Type B pancreatic cell (in vitro differentiated cells): Measurements from ENCODE around the gene DUOX2. TPM values are rescaled to one million over a fixed set of nuclear protein-coding genes. Genes with fewer than 3 reads are reported as not detected.

Experiments
- DNase-seq: peaks from one replicate; pipeline ENCODE4 v3.0.0; 2021; ENCODE audit warnings: mixed read lengths; ENCODE audit not compliant: unreplicated experiment; ENCODE audit errors: extremely low spot score
- H3K27ac Mint-ChIP-seq: 2 replicates; pipeline ENCODE4 v1.8.0; 2021; ENCODE audit warnings: mild to moderate bottlenecking, mixed read lengths
- H3K27me3 Mint-ChIP-seq: 2 replicates; pipeline ENCODE4 v1.8.0; 2021; ENCODE audit warnings: mixed read lengths
- H3K36me3 Mint-ChIP-seq: 2 replicates; pipeline ENCODE4 v1.8.0; 2021; ENCODE audit warnings: mixed read lengths
- H3K4me1 Mint-ChIP-seq: one replicate; pipeline ENCODE4 v1.8.0; 2021; ENCODE audit warnings: mixed read lengths; ENCODE audit not compliant: unreplicated experiment
- H3K4me3 Mint-ChIP-seq: 2 replicates; pipeline ENCODE4 v1.8.0; 2021; ENCODE audit warnings: mild to moderate bottlenecking, mixed read lengths
- H3K9me3 Mint-ChIP-seq: 2 replicates; pipeline ENCODE4 v1.8.0; 2021; ENCODE audit warnings: mixed read lengths
- total RNA-seq: library from RNA; stranded (reverse); gene quantifications from 2 replicates; pipeline ENCODE4 v1.2.1, GENCODE V29; 2021; ENCODE audit warnings: low replicate concordance
- TF ChIP-seq, protein P1 (sequence below): fragments of 200-600 bp; sonication (generic); conservative IDR thresholded peaks from 2 replicates; pipeline ENCODE4 v1.5.0; 2021; ENCODE audit warnings: antibody characterized with exemption, mild to moderate bottlenecking

Gene DUOX2
- total RNA-seq, 1 donor from 2014 or later, result 3.1 TPM

DNA sequence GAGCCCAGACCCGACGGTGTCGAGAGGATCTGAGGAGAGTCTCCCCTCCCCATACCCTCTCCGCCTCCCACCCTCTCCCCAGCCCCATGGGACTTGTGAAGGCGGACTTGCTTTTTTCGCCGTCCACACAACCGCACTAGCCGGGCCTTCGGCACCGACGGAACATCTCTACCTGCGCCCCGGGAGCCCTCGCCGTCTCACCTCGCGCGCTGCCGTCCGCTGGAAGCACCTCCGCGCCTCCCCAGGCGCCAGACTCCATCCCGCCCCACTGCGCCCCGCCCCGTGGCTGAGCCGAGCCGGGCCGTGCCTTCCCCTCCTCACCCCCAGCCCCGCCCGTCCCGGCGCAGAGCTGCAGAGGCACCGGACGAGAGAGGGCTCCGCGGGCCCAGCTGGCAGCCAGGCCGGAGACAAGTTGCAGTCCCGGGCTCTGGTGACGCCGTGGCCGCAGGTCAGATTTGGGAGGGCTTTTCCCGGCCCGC lies 15.7 kb upstream of the DUOX2 start, which contains the start of the genes DUOX1 and DUOXA1:
Gene DUOX1, plus strand, starts transcription at position 344 of the 479 bp plus-strand sequence. CDS start 1,973 bp downstream, outside the sequence.
Gene DUOXA1, minus strand, starts transcription at position 229 of the 479 bp plus-strand sequence. CDS start 6,865 bp downstream, outside the sequence.
- no peak for DNase-seq
- H3K27me3 Mint-ChIP-seq, result peaks cover 89% of the 10 kb centered on the region
- no peak within 1 kb of the TSS for H3K27ac Mint-ChIP-seq
- TF ChIP-seq, protein P1, sequence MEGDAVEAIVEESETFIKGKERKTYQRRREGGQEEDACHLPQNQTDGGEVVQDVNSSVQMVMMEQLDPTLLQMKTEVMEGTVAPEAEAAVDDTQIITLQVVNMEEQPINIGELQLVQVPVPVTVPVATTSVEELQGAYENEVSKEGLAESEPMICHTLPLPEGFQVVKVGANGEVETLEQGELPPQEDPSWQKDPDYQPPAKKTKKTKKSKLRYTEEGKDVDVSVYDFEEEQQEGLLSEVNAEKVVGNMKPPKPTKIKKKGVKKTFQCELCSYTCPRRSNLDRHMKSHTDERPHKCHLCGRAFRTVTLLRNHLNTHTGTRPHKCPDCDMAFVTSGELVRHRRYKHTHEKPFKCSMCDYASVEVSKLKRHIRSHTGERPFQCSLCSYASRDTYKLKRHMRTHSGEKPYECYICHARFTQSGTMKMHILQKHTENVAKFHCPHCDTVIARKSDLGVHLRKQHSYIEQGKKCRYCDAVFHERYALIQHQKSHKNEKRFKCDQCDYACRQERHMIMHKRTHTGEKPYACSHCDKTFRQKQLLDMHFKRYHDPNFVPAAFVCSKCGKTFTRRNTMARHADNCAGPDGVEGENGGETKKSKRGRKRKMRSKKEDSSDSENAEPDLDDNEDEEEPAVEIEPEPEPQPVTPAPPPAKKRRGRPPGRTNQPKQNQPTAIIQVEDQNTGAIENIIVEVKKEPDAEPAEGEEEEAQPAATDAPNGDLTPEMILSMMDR, result no peak
- peaks cover 12% of the 10 kb centered on the region for H3K4me1 Mint-ChIP-seq
- H3K36me3 Mint-ChIP-seq, result no peaks in the 10 kb centered on the region
- H3K4me3 Mint-ChIP-seq, result peak within 1 kb of the TSS; percentile 66
- no peaks in the 10 kb centered on the region for H3K9me3 Mint-ChIP-seq

DNA sequence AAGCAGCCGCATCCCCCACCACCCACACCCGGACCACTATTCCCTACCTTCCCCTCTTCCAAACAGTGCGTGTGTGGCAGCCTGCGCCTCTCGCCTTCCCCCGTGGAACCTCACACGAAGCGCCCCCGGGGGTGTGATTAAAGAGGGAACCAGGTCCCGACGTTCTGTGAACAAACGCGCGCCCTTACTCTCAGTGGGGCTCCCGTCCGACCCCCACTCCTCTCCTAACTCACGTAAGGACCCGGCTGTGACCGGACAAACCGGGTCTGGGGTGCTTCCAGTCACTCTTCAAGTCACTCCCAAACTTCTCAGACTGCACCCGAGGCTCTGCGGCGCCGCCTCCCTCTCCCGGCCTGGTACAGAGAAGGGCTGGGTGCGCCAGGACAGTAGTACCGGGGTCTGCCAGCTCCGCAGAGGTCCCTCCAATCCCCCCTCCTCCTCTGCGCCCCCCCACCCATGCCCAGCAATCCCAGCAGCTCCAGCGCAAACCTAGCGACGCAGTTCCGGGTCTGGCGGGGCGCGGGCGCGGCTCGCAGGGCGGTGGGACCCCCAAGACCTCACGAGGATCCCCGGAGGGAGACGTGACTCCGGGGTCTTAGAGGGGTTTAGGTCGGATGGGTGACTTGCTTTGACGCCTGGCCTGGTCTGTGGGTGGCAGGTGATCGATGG lies 15.1 kb upstream of the DUOX2 start:
- H3K27ac Mint-ChIP-seq, result no peak overlapping the region
- H3K4me3 Mint-ChIP-seq, result peak overlapping the region; percentile 66
- H3K9me3 Mint-ChIP-seq, result no peaks in the 10 kb centered on the region
- H3K36me3 Mint-ChIP-seq, result no peaks in the 10 kb centered on the region
- H3K27me3 Mint-ChIP-seq, result peaks cover 87% of the 10 kb centered on the region
- no peak for DNase-seq
- TF ChIP-seq, protein P1, result no peak
- H3K4me1 Mint-ChIP-seq, result peaks cover 12% of the 10 kb centered on the region

DNA sequence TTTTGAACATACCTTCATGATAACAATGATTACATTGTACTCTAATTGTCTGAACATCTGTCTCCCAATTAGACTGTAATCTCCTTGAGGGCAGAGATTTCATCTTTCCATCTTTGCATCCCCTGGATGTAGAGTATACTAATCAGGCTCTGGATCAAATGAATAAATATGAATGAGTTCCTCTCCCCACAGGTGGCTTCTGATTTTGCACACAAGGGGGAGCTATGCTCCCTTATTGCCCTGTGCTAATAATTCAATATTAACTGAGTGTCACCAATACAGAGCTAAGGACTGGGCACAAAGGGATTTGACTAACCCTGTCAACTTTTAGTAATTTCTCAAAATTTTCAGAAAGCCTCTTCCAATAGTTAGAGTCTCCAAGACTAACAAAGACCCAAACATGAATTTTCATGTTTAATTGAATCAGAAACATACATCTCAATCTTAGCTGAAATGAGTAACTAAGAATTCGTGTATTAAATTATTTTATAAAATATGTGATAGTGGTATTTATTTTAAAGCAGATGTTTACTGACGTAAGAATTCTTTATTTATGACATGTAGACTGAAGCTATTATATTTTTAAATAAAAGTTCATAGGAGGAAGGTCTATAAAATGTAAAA lies 12.7 kb upstream of the DUOX2 start:
- no peaks in the 10 kb centered on the region for H3K9me3 Mint-ChIP-seq
- TF ChIP-seq, protein P1, result peak; percentile 67
- peaks cover 10% of the 10 kb centered on the region for H3K4me1 Mint-ChIP-seq
- no peak for DNase-seq
- no peak overlapping the region for H3K27ac Mint-ChIP-seq
- no peak overlapping the region for H3K4me3 Mint-ChIP-seq
- no peaks in the 10 kb centered on the region for H3K36me3 Mint-ChIP-seq
- peaks cover 75% of the 10 kb centered on the region for H3K27me3 Mint-ChIP-seq

DNA sequence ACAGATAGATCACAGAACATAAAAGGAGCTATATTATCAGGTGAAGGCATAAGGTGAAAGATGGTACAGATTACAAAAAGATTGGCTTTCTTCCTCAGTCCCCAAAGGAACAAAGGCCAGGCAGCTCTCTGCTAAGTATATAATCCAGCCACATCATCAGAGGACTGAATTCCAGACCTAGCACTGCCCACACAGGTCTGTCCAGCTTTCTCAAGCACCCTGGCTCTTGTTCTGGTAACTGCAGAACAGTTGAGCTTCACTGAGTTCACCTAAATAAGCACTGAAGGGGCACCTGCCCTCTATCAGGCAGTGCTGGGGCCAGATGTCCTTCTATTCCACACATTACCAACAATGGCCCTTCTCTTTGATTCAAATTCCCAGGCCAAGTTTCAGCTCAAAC lies 9.4 kb upstream of the DUOX2 start:
- H3K27ac Mint-ChIP-seq, result no peak overlapping the region
- peaks cover 7% of the 10 kb centered on the region for H3K4me1 Mint-ChIP-seq
- TF ChIP-seq, protein P1, result no peak
- no peaks in the 10 kb centered on the region for H3K36me3 Mint-ChIP-seq
- no peak overlapping the region for H3K4me3 Mint-ChIP-seq
- H3K27me3 Mint-ChIP-seq, result peaks cover 54% of the 10 kb centered on the region
- DNase-seq, result no peak
- no peaks in the 10 kb centered on the region for H3K9me3 Mint-ChIP-seq

DNA sequence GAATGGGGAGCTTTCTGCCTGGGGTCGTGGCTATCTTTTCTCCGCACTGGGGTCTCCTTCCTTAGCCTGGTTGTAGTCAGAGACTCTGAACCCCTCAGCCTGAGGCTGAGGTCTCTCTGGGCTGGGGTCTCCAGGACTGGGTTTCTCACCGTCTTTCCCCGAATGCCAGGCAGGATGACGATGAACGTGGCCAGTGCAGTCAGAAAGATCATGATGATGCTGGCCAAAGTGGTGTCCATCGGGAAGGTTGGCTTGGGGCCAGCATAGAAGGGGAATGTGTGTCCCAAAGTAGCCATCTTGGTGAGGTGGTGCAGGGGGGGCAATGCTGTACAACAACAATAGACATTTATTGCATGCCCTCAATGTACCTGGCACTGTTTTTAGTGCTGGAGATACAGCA lies 8.7 kb upstream of the DUOX2 start:
- DNase-seq, result no peak
- H3K4me3 Mint-ChIP-seq, result no peak overlapping the region
- H3K36me3 Mint-ChIP-seq, result peaks cover 3% of the 10 kb centered on the region
- peaks cover 6% of the 10 kb centered on the region for H3K9me3 Mint-ChIP-seq
- TF ChIP-seq, protein P1, result no peak
- H3K27me3 Mint-ChIP-seq, result peaks cover 54% of the 10 kb centered on the region
- peaks cover 11% of the 10 kb centered on the region for H3K4me1 Mint-ChIP-seq
- H3K27ac Mint-ChIP-seq, result no peak overlapping the region
